Liver (tissue), 3 donors: Measurements from ENCODE around the gene CREB3L2.

Experiments used
- CTCF ChIP-seq: fragments of 150-350 bp; IDR thresholded peaks from 2 replicates; pipeline ENCODE4 v1.5.1; 2017; ENCODE audit warnings: improper control_type of control experiment, low read depth, low read length; ENCODE audit not compliant: missing input control
- EGR1 ChIP-seq, 2 donors: IDR thresholded peaks; 2 replicates each; pipeline ENCODE4 v1.6.1; 2016 to 2018; ENCODE audit warnings: antibody characterized with exemption in 2 of 2, low read depth in 2 of 2
- FOXA2 ChIP-seq: IDR thresholded peaks from 2 replicates; pipeline ENCODE4 v1.6.1; 2016; ENCODE audit warnings: antibody characterized with exemption
- GABPA ChIP-seq, 2 donors: IDR thresholded peaks in 1 of 2; conservative IDR thresholded peaks in 1 of 2; 2 replicates each; pipeline ENCODE4 v1.6.1; 2016; ENCODE audit warnings: antibody characterized with exemption in 2 of 2, mild to moderate bottlenecking in 1 of 2, moderate library complexity in 1 of 2
- HNF4A ChIP-seq, 2 donors: conservative IDR thresholded peaks; 2 replicates each; pipeline ENCODE4 v1.6.1; 2016; ENCODE audit warnings: antibody characterized with exemption in 2 of 2, mild to moderate bottlenecking in 2 of 2
- MAX ChIP-seq: IDR thresholded peaks from 2 replicates; pipeline ENCODE4 v1.6.1; 2016; ENCODE audit warnings: antibody characterized with exemption
- TAF1 ChIP-seq: conservative IDR thresholded peaks from 2 replicates; pipeline ENCODE4 v1.6.1; 2016; ENCODE audit warnings: antibody characterized with exemption, mild to moderate bottlenecking
- ZBTB33 ChIP-seq: IDR thresholded peaks from 2 replicates; pipeline ENCODE4 v1.6.1; 2016; ENCODE audit warnings: antibody characterized with exemption
- donor health status: healthy.
- donor health status: healthy.

- TF ChIP-seq CTCF: no peak
- no peak for TF ChIP-seq FOXA2
- TF ChIP-seq GABPA (IDR thresholded peaks at IDR 0.05 in 1 of 2, conservative IDR thresholded peaks at IDR 0.05 in 1 of 2): no peak
- TF ChIP-seq ZBTB33: no peak
- TF ChIP-seq MAX: no peak
- no peak for TF ChIP-seq HNF4A (conservative IDR thresholded peaks at IDR 0.05)
- no peak for TF ChIP-seq TAF1
- no peak for TF ChIP-seq EGR1 (IDR thresholded peaks at IDR 0.05; ENCODE audit: low read depth in 2 of 2)
Measured at GRCh38 chr7:137865764-137866163, 136.1 kb downstream of the CREB3L2 start.
